ENCODE results near the gene CCDC175. TPM values are rescaled to one million over a fixed set of nuclear protein-coding genes. Genes with fewer than 3 reads are reported as not detected.

Gene CCDC175
- total RNA-seq, 1 donor from 2014 or later = 0.39 TPM

- Mint-ChIP-seq H3K27ac (no peak overlapping the region), H3K27me3 (peaks cover 28% of the 10 kb centered on the region), H3K4me1 (ENCODE audit: unreplicated experiment) (no peaks in the 10 kb centered on the region), H3K36me3 (peaks cover 16% of the 10 kb centered on the region), H3K4me3 (no peak overlapping the region), H3K9me3 (peaks cover 4% of the 10 kb centered on the region)
- DNase-seq (ENCODE audit: extremely low spot score, unreplicated experiment) = no peak
- no peak for TF ChIP-seq CTCF (conservative IDR thresholded peaks at IDR 0.05)
Measured at GRCh38 chr14:59461891-59462290, 114.7 kb downstream of the CCDC175 start.

- Mint-ChIP-seq H3K4me1 (ENCODE audit: unreplicated experiment) (no peaks in the 10 kb centered on the region), H3K9me3 (peaks cover 7% of the 10 kb centered on the region), H3K27ac (no peak overlapping the region), H3K27me3 (peaks cover 19% of the 10 kb centered on the region), H3K36me3 (peaks cover 23% of the 10 kb centered on the region), H3K4me3 (no peak overlapping the region)
- no peak for TF ChIP-seq CTCF (conservative IDR thresholded peaks at IDR 0.05)
- DNase-seq (ENCODE audit: extremely low spot score, unreplicated experiment) = no peak
Measured at GRCh38 chr14:59460378-59460777, 116.2 kb downstream of the CCDC175 start.

DNA sequence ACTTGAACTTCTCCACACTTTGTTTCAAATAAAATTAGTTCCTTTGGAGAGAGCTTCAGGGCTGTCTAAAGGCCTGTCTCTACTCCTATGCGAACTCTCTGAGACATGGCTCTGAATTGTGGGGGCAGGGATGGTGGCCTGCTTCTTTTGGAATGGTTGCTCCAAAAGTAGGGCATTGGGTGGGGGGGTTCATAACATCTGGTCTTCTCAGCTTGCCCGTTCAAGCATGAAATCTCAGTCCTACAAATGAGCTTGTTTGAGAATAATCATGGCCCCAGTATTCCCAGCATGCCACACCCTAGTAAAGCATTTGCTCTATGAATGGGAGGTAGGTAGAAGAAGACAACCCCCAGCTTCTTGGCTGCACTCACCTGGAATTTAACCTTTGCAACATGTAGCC, 118.1 kb downstream of the CCDC175 start:
- DNase-seq (ENCODE audit: extremely low spot score, unreplicated experiment) = no peak
- Mint-ChIP-seq H3K27me3 (peaks cover 14% of the 10 kb centered on the region), H3K4me3 (no peak overlapping the region), H3K27ac (no peak overlapping the region), H3K9me3 (peaks cover 7% of the 10 kb centered on the region), H3K4me1 (ENCODE audit: unreplicated experiment) (no peaks in the 10 kb centered on the region), H3K36me3 (peaks cover 24% of the 10 kb centered on the region)
- TF ChIP-seq CTCF (conservative IDR thresholded peaks at IDR 0.05) = no peak

- no peak overlapping the region for H3K27ac Mint-ChIP-seq
- TF ChIP-seq CTCF (conservative IDR thresholded peaks at IDR 0.05) = no peak
- DNase-seq (ENCODE audit: extremely low spot score, unreplicated experiment) = no peak
- peaks cover 5% of the 10 kb centered on the region for H3K27me3 Mint-ChIP-seq
- peaks cover 28% of the 10 kb centered on the region for H3K36me3 Mint-ChIP-seq
- H3K9me3 Mint-ChIP-seq = peaks cover 7% of the 10 kb centered on the region
- H3K4me3 Mint-ChIP-seq = no peak overlapping the region
- H3K4me1 Mint-ChIP-seq (ENCODE audit: unreplicated experiment) = no peaks in the 10 kb centered on the region
Measured at GRCh38 chr14:59455411-59455810, 121.2 kb downstream of the CCDC175 start.

Other genes with a start within 250 kb of the CCDC175 start
- 0.83 and 2.7 TPM in 2 replicates for gene GPR135, start 111.4 kb downstream of the CCDC175 start, total RNA-seq (ENCODE audit: low replicate concordance)
- gene L3HYPDH, start 92.4 kb downstream of the CCDC175 start, total RNA-seq (ENCODE audit: low replicate concordance) = 15.3 and 18.2 TPM in 2 replicates
- 25.7 and 39.5 TPM in 2 replicates for gene JKAMP, start 92.3 kb downstream of the CCDC175 start, total RNA-seq (ENCODE audit: low replicate concordance)

All from type B pancreatic cell (in vitro differentiated cells).